GM12874 (cell line): ENCODE measurements around the gene PROSER3.

Source experiments
- TF ChIP-seq, protein P1 (sequence below): IDR thresholded peaks from 2 replicates; pipeline ENCODE4 v1.5.1; 2011; ENCODE audit warnings: low read depth, mild to moderate bottlenecking, control low read depth, low read length, moderate library complexity; ENCODE audit not compliant: insufficient read depth

PROSER3 gene

GRCh38 chr19:35719402-35720162, 38.4 kb upstream of the PROSER3 start:
- TF ChIP-seq, protein P1, sequence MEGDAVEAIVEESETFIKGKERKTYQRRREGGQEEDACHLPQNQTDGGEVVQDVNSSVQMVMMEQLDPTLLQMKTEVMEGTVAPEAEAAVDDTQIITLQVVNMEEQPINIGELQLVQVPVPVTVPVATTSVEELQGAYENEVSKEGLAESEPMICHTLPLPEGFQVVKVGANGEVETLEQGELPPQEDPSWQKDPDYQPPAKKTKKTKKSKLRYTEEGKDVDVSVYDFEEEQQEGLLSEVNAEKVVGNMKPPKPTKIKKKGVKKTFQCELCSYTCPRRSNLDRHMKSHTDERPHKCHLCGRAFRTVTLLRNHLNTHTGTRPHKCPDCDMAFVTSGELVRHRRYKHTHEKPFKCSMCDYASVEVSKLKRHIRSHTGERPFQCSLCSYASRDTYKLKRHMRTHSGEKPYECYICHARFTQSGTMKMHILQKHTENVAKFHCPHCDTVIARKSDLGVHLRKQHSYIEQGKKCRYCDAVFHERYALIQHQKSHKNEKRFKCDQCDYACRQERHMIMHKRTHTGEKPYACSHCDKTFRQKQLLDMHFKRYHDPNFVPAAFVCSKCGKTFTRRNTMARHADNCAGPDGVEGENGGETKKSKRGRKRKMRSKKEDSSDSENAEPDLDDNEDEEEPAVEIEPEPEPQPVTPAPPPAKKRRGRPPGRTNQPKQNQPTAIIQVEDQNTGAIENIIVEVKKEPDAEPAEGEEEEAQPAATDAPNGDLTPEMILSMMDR = no peak

- TF ChIP-seq, protein P1 = no peak
Measured at GRCh38 chr19:35720163-35720524, 37.8 kb upstream of the PROSER3 start.

DNA sequence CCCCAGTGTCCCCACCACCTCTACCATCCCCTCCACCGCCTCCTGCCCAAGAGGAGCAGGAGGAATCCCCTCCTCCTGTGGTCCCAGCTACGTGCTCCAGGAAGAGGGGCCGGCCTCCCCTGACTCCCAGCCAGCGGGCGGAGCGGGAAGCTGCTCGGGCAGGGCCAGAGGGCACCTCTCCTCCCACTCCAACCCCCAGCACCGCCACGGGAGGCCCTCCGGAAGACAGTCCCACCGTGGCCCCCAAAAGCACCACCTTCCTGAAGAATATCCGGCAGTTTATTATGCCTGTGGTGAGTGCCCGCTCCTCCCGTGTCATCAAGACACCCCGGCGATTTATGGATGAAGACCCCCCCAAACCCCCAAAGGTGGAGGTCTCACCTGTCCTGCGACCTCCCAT, 37.3 kb upstream of the PROSER3 start:
- TF ChIP-seq, protein P1 = no peak

DNA sequence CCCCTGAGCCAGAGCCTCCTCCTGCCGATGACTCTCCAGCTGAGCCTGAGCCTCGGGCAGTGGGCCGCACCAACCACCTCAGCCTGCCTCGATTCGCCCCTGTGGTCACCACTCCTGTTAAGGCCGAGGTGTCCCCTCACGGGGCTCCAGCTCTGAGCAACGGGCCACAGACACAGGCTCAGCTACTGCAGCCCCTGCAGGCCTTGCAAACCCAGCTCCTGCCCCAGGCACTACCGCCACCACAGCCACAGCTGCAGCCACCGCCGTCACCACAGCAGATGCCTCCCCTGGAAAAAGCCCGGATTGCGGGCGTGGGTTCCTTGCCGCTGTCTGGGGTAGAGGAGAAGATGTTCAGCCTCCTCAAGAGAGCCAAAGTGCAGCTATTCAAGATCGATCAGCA, 36.6 kb upstream of the PROSER3 start:
- TF ChIP-seq, protein P1 = no peak

DNA sequence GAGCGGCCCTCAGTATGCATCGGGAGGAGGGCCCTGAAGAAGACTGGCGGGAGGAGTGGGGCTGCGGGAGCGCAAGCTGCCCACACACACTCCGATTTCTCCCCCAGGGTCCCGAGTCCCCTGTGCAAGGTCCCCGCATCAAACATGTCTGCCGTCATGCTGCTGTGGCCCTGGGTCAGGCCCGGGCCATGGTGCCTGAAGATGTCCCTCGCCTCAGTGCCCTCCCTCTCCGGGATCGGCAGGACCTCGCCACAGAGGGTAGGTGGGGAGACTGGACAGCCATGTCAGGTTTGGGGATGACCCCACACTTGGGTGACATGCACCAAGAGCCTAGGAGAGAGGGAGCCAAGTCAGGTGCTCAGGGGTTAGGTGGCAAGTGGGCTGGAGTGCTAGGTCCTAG, 35.5 kb upstream of the PROSER3 start:
- TF ChIP-seq, protein P1 = no peak

DNA sequence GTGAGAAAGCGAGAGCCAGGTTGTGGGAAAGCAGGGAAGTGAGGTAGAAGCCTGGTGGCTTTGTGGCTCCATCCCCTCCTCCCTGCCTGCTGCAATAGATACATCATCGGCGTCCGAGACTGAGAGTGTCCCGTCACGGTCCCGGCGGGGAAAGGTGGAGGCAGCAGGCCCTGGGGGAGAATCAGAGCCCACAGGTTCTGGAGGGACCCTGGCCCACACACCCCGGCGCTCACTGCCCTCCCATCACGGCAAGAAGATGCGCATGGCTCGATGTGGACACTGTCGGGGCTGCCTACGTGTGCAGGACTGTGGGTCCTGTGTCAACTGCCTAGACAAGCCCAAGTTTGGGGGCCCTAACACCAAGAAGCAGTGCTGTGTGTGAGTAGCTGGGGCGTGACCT, 35.1 kb upstream of the PROSER3 start:
- TF ChIP-seq, protein P1 = no peak

- TF ChIP-seq, protein P1 = no peak
Measured at GRCh38 chr19:35723671-35724070, 34.3 kb upstream of the PROSER3 start.

DNA sequence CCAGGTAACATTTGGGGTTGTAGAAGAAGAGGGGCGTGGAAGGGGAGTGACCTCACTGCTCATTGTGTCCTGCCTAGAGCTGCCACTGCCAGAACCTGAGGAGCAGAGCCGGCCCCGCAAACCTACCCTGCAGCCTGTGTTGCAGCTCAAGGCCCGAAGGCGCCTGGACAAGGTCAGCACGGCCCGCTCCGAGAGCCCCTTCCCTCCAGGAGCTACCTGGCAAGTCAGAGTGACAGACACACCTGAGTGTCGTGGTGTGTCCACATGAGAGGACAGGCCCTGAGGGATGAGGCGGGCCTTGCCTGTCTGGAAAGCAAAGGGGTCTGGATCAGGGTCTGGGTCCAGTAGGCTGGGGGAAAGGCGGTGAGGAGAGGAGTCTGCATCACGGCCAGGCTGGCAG, 33.4 kb upstream of the PROSER3 start:
- TF ChIP-seq, protein P1 = no peak
